Ishikawa (cell line): Measurements from ENCODE around the gene NLGN1.
A peak's percentile ranks its signal among the peaks of the same experiment; 100 is the strongest.

Experiments
- CEBPB ChIP-seq: IDR thresholded peaks from 2 replicates; pipeline ENCODE4 v1.6.1; 2012
- CREB1 ChIP-seq: IDR thresholded peaks from 2 replicates; pipeline ENCODE4 v1.6.1; 2012; ENCODE audit warnings: low read depth
- EGR1 ChIP-seq: IDR thresholded peaks from 2 replicates; pipeline ENCODE4 v1.6.1; 2012
- EP300 ChIP-seq: IDR thresholded peaks from 2 replicates; pipeline ENCODE4 v1.6.1; 2012; ENCODE audit warnings: borderline replicate concordance
- FOXM1 ChIP-seq: IDR thresholded peaks from 2 replicates; pipeline ENCODE4 v1.6.1; 2012; ENCODE audit warnings: low read depth, borderline replicate concordance
- MAX ChIP-seq: IDR thresholded peaks from 2 replicates; pipeline ENCODE4 v1.6.1; 2012
- NFIC ChIP-seq: IDR thresholded peaks from 2 replicates; pipeline ENCODE4 v1.6.1; 2012
- RAD21 ChIP-seq: IDR thresholded peaks from 2 replicates; pipeline ENCODE4 v1.6.1; 2012; ENCODE audit warnings: low read depth
- REST ChIP-seq: IDR thresholded peaks from 2 replicates; pipeline ENCODE4 v1.6.1; 2012; ENCODE audit warnings: low read depth, mild to moderate bottlenecking
- TAF1 ChIP-seq: IDR thresholded peaks from 2 replicates; pipeline ENCODE4 v1.6.1; 2012; ENCODE audit warnings: low read depth, mild to moderate bottlenecking
- TCF12 ChIP-seq: IDR thresholded peaks from 2 replicates; pipeline ENCODE4 v1.6.1; 2012; ENCODE audit warnings: low read depth
- TEAD4 ChIP-seq: IDR thresholded peaks from 2 replicates; pipeline ENCODE4 v1.6.1; 2012
- USF1 ChIP-seq: IDR thresholded peaks from 2 replicates; pipeline ENCODE4 v1.6.1; 2012
- YY1 ChIP-seq: IDR thresholded peaks from 2 replicates; pipeline ENCODE4 v1.6.1; 2012; ENCODE audit warnings: low read depth
- ZBTB7A ChIP-seq: IDR thresholded peaks from 2 replicates; pipeline ENCODE4 v1.6.1; 2012; ENCODE audit warnings: low read depth

NLGN1 gene

GRCh38 chr3:173778251-173778650 lies 380.7 kb downstream of the NLGN1 start:
- TF ChIP-seq CREB1 (no peak), TAF1 (no peak), NFIC (no peak), USF1 (no peak), TCF12 (no peak), MAX (no peak), FOXM1 (no peak), REST (no peak), TEAD4 (no peak), EGR1 (no peak)

GRCh38 chr3:173780067-173780466 lies 382.5 kb downstream of the NLGN1 start:
- no peak for TF ChIP-seq CEBPB
- no peak for TF ChIP-seq YY1
- TF ChIP-seq TEAD4 = no peak

GRCh38 chr3:173785004-173785403 lies 387.5 kb downstream of the NLGN1 start:
- no peak for TF ChIP-seq REST
- TF ChIP-seq CREB1 = no peak
- no peak for TF ChIP-seq TAF1
- no peak for TF ChIP-seq ZBTB7A
- TF ChIP-seq RAD21 = peak; percentile 33; the same call in 1 of the 2 replicates
- TF ChIP-seq NFIC = no peak

GRCh38 chr3:173789530-173790162 lies 392.1 kb downstream of the NLGN1 start:
- no peak for TF ChIP-seq NFIC
- TF ChIP-seq MAX = no peak
- TF ChIP-seq CEBPB = no peak
- TF ChIP-seq RAD21 = no peak
- TF ChIP-seq EGR1 = no peak
- TF ChIP-seq EP300 = no peak
- no peak for TF ChIP-seq TCF12
- TF ChIP-seq USF1 = no peak
- no peak for TF ChIP-seq CREB1
- TF ChIP-seq TEAD4 = no peak
- TF ChIP-seq YY1 = no peak
- TF ChIP-seq ZBTB7A = no peak
- no peak for TF ChIP-seq REST
- no peak for TF ChIP-seq TAF1

GRCh38 chr3:173793963-173794362 lies 396.4 kb downstream of the NLGN1 start:
- TF ChIP-seq TCF12 (no peak), CREB1 (no peak), ZBTB7A (no peak), TEAD4 (no peak), TAF1 (no peak), EP300 (no peak), FOXM1 (no peak), REST (no peak), YY1 (no peak), MAX (no peak), CEBPB (no peak), RAD21 (no peak), USF1 (no peak), NFIC (no peak), EGR1 (no peak)
